Mesenchymal stem cell (in vitro differentiated cells and primary cell): ENCODE data around the gene AGGF1.

Experiments
- DNase-seq: peaks from one replicate; pipeline ENCODE4 v3.0.0-alpha.2; 2013
- H2AFZ ChIP-seq: one replicate; pipeline ENCODE4 v1.6.1; 2013; ENCODE audit warnings: low read depth, mild to moderate bottlenecking, control low read depth, inconsistent platforms, low read length, moderate library complexity
- H2AK5ac ChIP-seq: 2 replicates; pipeline ENCODE4 v1.6.1; 2013; ENCODE audit warnings: low read length, moderate library complexity, mild to moderate bottlenecking, inconsistent platforms; ENCODE audit not compliant: severe bottlenecking
- H2BK120ac ChIP-seq: one replicate; pipeline ENCODE4 v1.6.1; 2013; ENCODE audit warnings: low read depth, mild to moderate bottlenecking, inconsistent platforms, low read length, moderate library complexity
- H2BK12ac ChIP-seq, 2 experiments: one replicate each; pipeline ENCODE4 v1.6.1; 2013; ENCODE audit warnings: inconsistent platforms in 2 of 2, low read length in 2 of 2, mild to moderate bottlenecking in 2 of 2, moderate library complexity in 2 of 2, control low read depth in 1 of 2
- H2BK15ac ChIP-seq: one replicate; pipeline ENCODE4 v1.6.1; 2013; ENCODE audit warnings: mild to moderate bottlenecking, low read depth, inconsistent platforms; ENCODE audit not compliant: poor library complexity, severe bottlenecking
- H2BK5ac ChIP-seq: 2 replicates; pipeline ENCODE4 v1.6.1; 2013; ENCODE audit warnings: low read depth, mild to moderate bottlenecking, low read length, control low read depth, inconsistent platforms; ENCODE audit not compliant: poor library complexity, severe bottlenecking
- H3K14ac ChIP-seq, 2 experiments: one replicate each; pipeline ENCODE4 v1.6.1; 2013; ENCODE audit warnings: inconsistent platforms in 2 of 2, low read length in 2 of 2, control low read depth in 1 of 2, mild to moderate bottlenecking in 1 of 2, moderate library complexity in 1 of 2
- H3K18ac ChIP-seq, 2 experiments: one replicate each; pipeline ENCODE4 v1.6.1; 2013; ENCODE audit warnings: inconsistent platforms in 2 of 2, low read length in 2 of 2, control low read depth in 1 of 2, low read depth in 1 of 2, mild to moderate bottlenecking in 1 of 2
- H3K23ac ChIP-seq, 2 experiments: one replicate each; pipeline ENCODE4 v1.6.1; 2013; ENCODE audit warnings: inconsistent platforms in 2 of 2, low read length in 2 of 2, mild to moderate bottlenecking in 2 of 2, moderate library complexity in 2 of 2, control low read depth in 1 of 2
- H3K27ac ChIP-seq: 2 replicates; pipeline ENCODE4 v1.5.1; 2013; ENCODE audit warnings: mild to moderate bottlenecking, moderate library complexity, low read length, control low read depth, inconsistent platforms; ENCODE audit not compliant: poor library complexity, severe bottlenecking
- H3K27me3 ChIP-seq, 2 experiments: 2 replicates each; pipeline versions ENCODE4 v1.6.1 to v1.7.0; 2013; ENCODE audit warnings: low read length in 2 of 2, mild to moderate bottlenecking in 2 of 2, moderate library complexity in 2 of 2, control low read depth in 1 of 2, inconsistent platforms in 1 of 2; ENCODE audit not compliant: control insufficient read depth in 1 of 2, insufficient read depth in 1 of 2
- H3K36me3 ChIP-seq, 2 experiments: 2 replicates each; pipeline versions ENCODE4 v1.6.1 to v1.7.0; 2013; ENCODE audit warnings: low read length in 2 of 2, control low read depth in 1 of 2, inconsistent platforms in 1 of 2, low read depth in 1 of 2, mild to moderate bottlenecking in 1 of 2; ENCODE audit not compliant: insufficient read depth in 2 of 2, control insufficient read depth in 1 of 2
- H3K4ac ChIP-seq, 2 experiments: one replicate each; pipeline ENCODE4 v1.6.1; 2013; ENCODE audit warnings: inconsistent platforms in 2 of 2, low read length in 2 of 2, mild to moderate bottlenecking in 2 of 2, moderate library complexity in 2 of 2, control low read depth in 1 of 2, low read depth in 1 of 2
- H3K4me1 ChIP-seq: 2 replicates; pipeline ENCODE4 v1.6.1; 2013; ENCODE audit warnings: low read depth, low read length, control low read depth; ENCODE audit not compliant: control insufficient read depth, insufficient read depth
- H3K4me2 ChIP-seq: 2 replicates; pipeline ENCODE4 v1.6.1; 2013; ENCODE audit warnings: low read length, mild to moderate bottlenecking, inconsistent platforms; ENCODE audit not compliant: poor library complexity, severe bottlenecking
- H3K4me3 ChIP-seq, 2 experiments: 2 replicates each; pipeline versions ENCODE4 v1.5.1 to v1.7.0; 2013; ENCODE audit warnings: low read length in 2 of 2, mild to moderate bottlenecking in 2 of 2, control low read depth in 1 of 2, low read depth in 1 of 2; ENCODE audit not compliant: insufficient read depth in 1 of 2
- H3K79me1 ChIP-seq: replicated peaks from 2 replicates; pipeline ENCODE4 v1.6.1; 2013; ENCODE audit warnings: mild to moderate bottlenecking, control low read depth, low read length, inconsistent platforms; ENCODE audit not compliant: poor library complexity, severe bottlenecking
- H3K9ac ChIP-seq: 2 replicates; pipeline ENCODE4 v1.7.0; 2013; ENCODE audit warnings: mild to moderate bottlenecking, low read length, moderate library complexity
- H3K9me3 ChIP-seq: 2 replicates; pipeline ENCODE4 v1.7.0; 2013; ENCODE audit warnings: mild to moderate bottlenecking, low read length; ENCODE audit not compliant: control insufficient read depth
- H4K8ac ChIP-seq: one replicate; pipeline ENCODE4 v1.6.1; 2013; ENCODE audit warnings: inconsistent platforms, mild to moderate bottlenecking, low read length, moderate library complexity
- H4K91ac ChIP-seq: one replicate; pipeline ENCODE4 v1.6.1; 2013; ENCODE audit warnings: mild to moderate bottlenecking, low read length, inconsistent platforms
- WGBS: methylation state at CpG from one replicate; pipeline ENCODE4 v1.1.7; 2013; ENCODE audit warnings: mixed read lengths; 5-methylcytosine and 5-hydroxymethylcytosine counted together

Gene AGGF1

DNA sequence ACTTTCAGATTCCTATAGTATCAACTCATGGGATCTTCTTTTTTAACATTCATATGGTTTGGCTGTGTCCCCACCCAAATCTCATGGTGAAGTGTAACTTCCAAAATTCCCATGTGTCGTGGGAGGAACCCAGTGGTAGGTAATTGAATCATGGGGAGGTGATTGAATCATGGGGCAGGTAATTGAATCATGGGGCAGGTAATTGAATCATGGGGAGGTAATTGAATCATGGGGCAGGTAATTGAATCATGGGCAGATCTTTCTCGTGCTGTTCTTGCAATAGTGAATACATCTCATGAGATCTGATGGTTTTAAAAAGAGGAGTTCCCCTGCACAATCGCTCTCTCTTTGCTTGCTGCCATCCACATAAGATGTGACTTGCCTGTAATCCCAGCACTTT is 21.8 kb upstream of the AGGF1 start:
- Histone ChIP-seq H3K18ac (no peak overlapping the region), H3K14ac (no peak overlapping the region), H3K79me1 (no peaks in the 10 kb centered on the region), H2BK5ac (no peak overlapping the region), H3K4me2 (no peak overlapping the region), H3K36me3 (no peaks in the 10 kb centered on the region), H3K4me3 (no peak overlapping the region), H3K23ac (no peak overlapping the region), H2AK5ac (no peak overlapping the region), H2BK120ac (no peak overlapping the region), H3K9me3 (no peaks in the 10 kb centered on the region), H3K27me3 (peaks cover 0 to 14% of the 10 kb centered on the region in 2 experiments), H2AFZ (no peak overlapping the region), H3K4me1 (no peaks in the 10 kb centered on the region), H3K27ac (no peak overlapping the region), H4K8ac (no peak overlapping the region), H3K9ac (no peak overlapping the region), H2BK15ac (no peak overlapping the region), H3K4ac (no peak overlapping the region), H2BK12ac (no peak overlapping the region), H4K91ac (no peak overlapping the region)
- DNase-seq, result no peak
- 70% methylated on average over 2 of the region's 3 CpGs for whole genome bisulfite sequencing

- Histone ChIP-seq H3K4ac (no peak overlapping the region), H3K79me1 (no peaks in the 10 kb centered on the region), H3K27me3 (peaks cover 0 to 4% of the 10 kb centered on the region in 2 experiments), H3K4me3 (no peak overlapping the region), H3K9me3 (no peaks in the 10 kb centered on the region), H4K8ac (no peak overlapping the region), H3K23ac (no peak overlapping the region), H3K14ac (no peak overlapping the region), H2BK12ac (no peak overlapping the region), H3K27ac (no peak overlapping the region), H2AK5ac (no peak overlapping the region), H2BK5ac (no peak overlapping the region), H2AFZ (no peak overlapping the region), H3K4me2 (no peak overlapping the region), H4K91ac (no peak overlapping the region), H3K18ac (no peak overlapping the region), H3K36me3 (no peaks in the 10 kb centered on the region), H3K9ac (no peak overlapping the region), H2BK120ac (no peak overlapping the region), H3K4me1 (no peaks in the 10 kb centered on the region), H2BK15ac (no peak overlapping the region)
- WGBS, result 95% methylated on average over 4 of the region's 5 CpGs
- DNase-seq, result no peak
Observed at GRCh38 chr5:77010243-77010642, 20.0 kb upstream of the AGGF1 start.

- Histone ChIP-seq H3K4me1 (no peaks in the 10 kb centered on the region), H3K9ac (no peak overlapping the region), H2AFZ (no peak overlapping the region), H2BK15ac (no peak overlapping the region), H2BK120ac (no peak overlapping the region), H3K36me3 (no peaks in the 10 kb centered on the region), H2BK12ac (no peak overlapping the region), H2AK5ac (no peak overlapping the region), H4K8ac (no peak overlapping the region), H3K23ac (no peak overlapping the region), H3K18ac (no peak overlapping the region), H3K9me3 (no peaks in the 10 kb centered on the region), H2BK5ac (no peak overlapping the region), H3K79me1 (no peaks in the 10 kb centered on the region), H3K4ac (no peak overlapping the region), H3K4me3 (no peak overlapping the region), H4K91ac (no peak overlapping the region), H3K27ac (no peak overlapping the region), H3K14ac (no peak overlapping the region), H3K27me3 (no peaks in the 10 kb centered on the region), H3K4me2 (no peak overlapping the region)
- WGBS, result 95% methylated on average over 5 of the region's 5 CpGs
- no peak for DNase-seq
Observed at GRCh38 chr5:77011498-77011897, 18.7 kb upstream of the AGGF1 start.

DNA sequence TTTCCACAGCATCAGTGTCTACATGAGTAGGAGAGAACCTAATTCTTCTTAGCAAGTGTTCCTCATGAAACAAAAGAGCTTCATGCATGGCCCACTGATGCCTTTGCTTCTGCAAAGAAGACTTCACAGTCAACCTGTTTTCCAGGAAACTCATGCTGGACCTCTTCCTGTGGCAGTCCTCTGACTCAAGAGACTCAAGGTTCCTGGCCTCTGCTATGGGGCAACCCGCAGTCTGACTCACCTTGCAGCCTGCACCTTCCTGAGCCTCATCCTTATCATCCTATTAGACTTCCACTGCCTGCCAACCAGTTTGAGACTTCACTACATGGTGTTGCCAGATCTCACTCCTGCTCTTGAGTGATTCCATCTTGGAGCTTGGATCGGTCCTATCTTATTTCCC is 17.6 kb upstream of the AGGF1 start:
- Histone ChIP-seq H4K91ac (no peak overlapping the region), H3K23ac (no peak overlapping the region), H2AK5ac (no peak overlapping the region), H3K9me3 (no peaks in the 10 kb centered on the region), H4K8ac (no peak overlapping the region), H3K4me2 (no peak overlapping the region), H2BK15ac (no peak overlapping the region), H3K4ac (no peak overlapping the region), H3K4me1 (no peaks in the 10 kb centered on the region), H2BK120ac (no peak overlapping the region), H2BK12ac (no peak overlapping the region), H3K27ac (no peak overlapping the region), H2BK5ac (no peak overlapping the region), H3K4me3 (no peak overlapping the region), H2AFZ (no peak overlapping the region), H3K14ac (no peak overlapping the region), H3K36me3 (no peaks in the 10 kb centered on the region), H3K79me1 (no peaks in the 10 kb centered on the region), H3K18ac (no peak overlapping the region), H3K9ac (no peak overlapping the region), H3K27me3 (no peaks in the 10 kb centered on the region)
- WGBS, result 92% methylated on average over 1 of the region's 2 CpGs
- DNase-seq, result no peak
